GM12891 (cell line): Measurements from ENCODE around the gene PCA3.

Source experiments
- DNase-seq: peaks from one replicate; pipeline ENCODE4 v3.0.0; 2011; ENCODE audit warnings: low spot score; ENCODE audit not compliant: insufficient read length
- FAIRE-seq: peaks from 2 replicates; lab custom pipeline; 2011; peaks lifted over from hg19 to GRCh38; lab: Jason Lieb, UNC
- PAX5 ChIP-seq: IDR thresholded peaks from 2 replicates; pipeline ENCODE4 v1.6.1; 2011; ENCODE audit warnings: low read length, moderate library complexity, mild to moderate bottlenecking; ENCODE audit not compliant: insufficient read depth, severe bottlenecking
- POLR2A ChIP-seq: IDR thresholded peaks from 2 replicates; pipeline ENCODE4 v1.6.1; 2011; ENCODE audit warnings: low read depth, low read length, control low read depth
- POLR2AphosphoS5 ChIP-seq: IDR thresholded peaks from 2 replicates; pipeline ENCODE4 v1.6.1; 2011; ENCODE audit warnings: low read depth, low read length, control low read depth
- POU2F2 ChIP-seq: IDR thresholded peaks from 2 replicates; pipeline ENCODE4 v1.6.1; 2011; ENCODE audit warnings: low read depth, mild to moderate bottlenecking, control low read depth, low read length, moderate library complexity
- SPI1 ChIP-seq: IDR thresholded peaks from 2 replicates; pipeline ENCODE4 v1.6.1; 2011; ENCODE audit warnings: low read depth, low read length, control low read depth
- TAF1 ChIP-seq: IDR thresholded peaks from 2 replicates; pipeline ENCODE4 v1.6.1; 2011; ENCODE audit warnings: low read depth, low read length, control low read depth

The PCA3 gene

GRCh38 chr9:76817489-76817888 lies 53.3 kb downstream of the PCA3 start:
- FAIRE-seq: no peak
- DNase-seq: no peak
- TF ChIP-seq POLR2A (no peak), POU2F2 (no peak), SPI1 (no peak), PAX5 (no peak), POLR2AphosphoS5 (no peak), TAF1 (no peak)

DNA sequence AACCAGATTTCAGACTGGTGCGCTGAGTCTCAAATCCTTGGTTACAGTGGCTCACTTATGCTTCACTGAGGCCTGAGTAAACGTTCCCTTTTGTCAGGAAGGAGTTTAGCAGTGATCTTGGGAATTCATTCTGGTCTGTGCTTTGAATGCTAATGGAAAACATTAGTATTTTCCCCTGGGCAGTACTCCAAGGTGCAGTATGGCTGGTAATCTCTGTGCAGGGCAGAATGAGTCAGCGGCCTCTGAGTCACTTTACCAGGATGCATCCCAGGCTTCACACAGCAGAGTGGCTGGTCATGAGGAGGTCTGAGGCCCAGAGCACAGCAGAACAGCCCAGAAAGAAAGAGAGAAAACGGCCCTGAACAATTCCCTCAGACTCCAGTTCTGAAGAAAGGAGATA lies 54.0 kb downstream of the PCA3 start:
- DNase-seq: no peak
- FAIRE-seq: no peak
- TF ChIP-seq POLR2A (no peak), TAF1 (no peak), POU2F2 (no peak), POLR2AphosphoS5 (no peak), PAX5 (no peak), SPI1 (no peak)

DNA sequence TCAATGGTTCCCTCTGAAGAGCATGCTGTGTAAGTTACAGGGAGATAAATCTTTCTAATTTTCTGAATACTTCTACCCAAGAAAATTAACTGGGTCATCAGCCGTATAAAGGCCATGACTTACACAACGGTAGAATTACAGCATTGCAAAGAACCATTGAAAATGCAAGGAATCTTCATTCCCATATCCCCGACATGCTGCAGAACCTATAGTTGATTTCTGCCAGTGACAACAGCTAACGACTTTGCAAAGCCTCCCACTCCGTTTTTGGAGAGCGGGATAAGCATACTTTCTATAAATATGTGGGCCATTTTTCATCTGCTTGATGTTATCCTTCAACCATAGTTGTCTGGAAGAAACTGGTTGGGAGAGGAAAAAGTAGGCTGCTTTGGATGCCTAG lies 56.2 kb downstream of the PCA3 start:
- DNase-seq (no peak), FAIRE-seq (no peak)
- TF ChIP-seq POLR2AphosphoS5 (no peak), TAF1 (no peak), POLR2A (no peak), POU2F2 (no peak), SPI1 (no peak), PAX5 (no peak)

DNA sequence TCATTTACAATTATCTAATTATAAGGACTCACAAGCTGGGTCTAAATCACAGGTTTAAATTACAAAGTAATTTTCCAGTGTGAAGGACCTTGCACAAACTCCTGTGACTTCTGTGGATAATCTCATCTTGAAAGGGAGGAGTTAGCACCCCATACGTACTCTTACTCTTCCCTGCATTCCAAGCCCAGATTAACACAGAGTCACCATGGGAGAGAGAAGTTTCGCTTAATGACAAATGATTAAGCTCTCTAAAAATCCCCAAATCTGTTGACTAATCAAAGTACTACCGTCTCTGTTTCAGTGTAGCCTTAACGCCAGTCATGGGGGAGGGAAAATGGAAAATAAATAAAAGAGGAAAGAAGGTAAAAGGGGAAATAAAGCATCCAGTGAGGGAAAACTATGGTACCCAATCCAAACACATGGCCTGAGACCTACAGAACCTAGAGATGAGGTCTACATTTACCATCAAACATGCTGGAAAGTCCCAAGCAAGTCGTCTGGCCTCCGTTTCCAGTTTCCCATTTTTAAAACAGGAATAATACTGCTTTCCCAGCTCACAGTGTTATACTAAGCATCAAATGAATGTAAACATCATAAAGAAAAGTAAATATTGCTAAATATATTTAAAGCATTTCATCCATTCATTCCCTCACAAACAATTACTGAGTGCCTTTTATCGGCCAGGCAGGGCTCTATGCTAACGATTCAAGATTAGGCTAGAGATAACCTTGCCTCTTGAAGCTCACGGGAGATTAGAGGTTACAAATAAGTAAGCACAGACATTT lies 63.2 kb downstream of the PCA3 start:
- TF ChIP-seq SPI1 (no peak), POLR2A (no peak), POLR2AphosphoS5 (no peak), PAX5 (no peak), POU2F2 (no peak), TAF1 (no peak)
- no peak for FAIRE-seq
- no peak for DNase-seq

DNA sequence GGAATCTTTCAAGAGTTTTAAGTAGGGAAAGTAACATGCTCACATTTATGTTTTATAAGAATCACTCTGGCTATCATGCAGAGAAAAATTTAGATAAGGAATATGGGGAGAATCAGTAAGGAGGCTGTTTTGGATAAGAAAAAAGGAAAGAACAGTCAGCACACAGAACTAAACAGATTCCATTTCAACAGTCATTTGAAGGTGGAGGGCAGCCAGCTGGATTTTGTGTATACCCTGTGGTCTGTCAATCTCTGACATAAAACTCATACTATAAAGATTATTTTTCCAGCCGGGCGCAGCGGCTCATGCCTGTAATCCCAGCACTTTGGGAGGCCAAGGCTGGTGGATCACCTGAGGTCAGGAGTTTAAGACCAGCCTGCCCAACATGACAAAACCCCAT lies 64.2 kb downstream of the PCA3 start:
- no peak for TF ChIP-seq POLR2AphosphoS5
- TF ChIP-seq POLR2A: no peak
- no peak for TF ChIP-seq SPI1
- no peak for TF ChIP-seq PAX5
- TF ChIP-seq POU2F2: no peak
- TF ChIP-seq TAF1: no peak
- no peak for FAIRE-seq
- DNase-seq: no peak

GRCh38 chr9:76835571-76836283 lies 71.5 kb downstream of the PCA3 start:
- FAIRE-seq (no peak), DNase-seq (no peak)
- TF ChIP-seq SPI1 (no peak), POLR2A (no peak), POLR2AphosphoS5 (no peak), PAX5 (no peak), POU2F2 (no peak), TAF1 (no peak)
